Rectal smooth muscle tissue (tissue), 1 donor: ENCODE measurements around the gene PXYLP1.
"Not testable (repeated sequence)": the region's sequence is repeated elsewhere in the genome, so short reads cannot be mapped to it uniquely, and the experiment has no call there.

Experiments used
- H3K27ac ChIP-seq: one replicate; pipeline ENCODE4 v1.7.0; 2013; ENCODE audit warnings: low read depth, low read length, inconsistent platforms
- H3K27me3 ChIP-seq: one replicate; pipeline ENCODE4 v1.7.0; 2013; ENCODE audit warnings: low read length; ENCODE audit not compliant: control insufficient read depth, insufficient read depth
- H3K36me3 ChIP-seq: one replicate; pipeline ENCODE4 v1.7.0; 2013; ENCODE audit warnings: low read length; ENCODE audit not compliant: control insufficient read depth, insufficient read depth
- H3K4me1 ChIP-seq: one replicate; pipeline ENCODE4 v1.7.0; 2013; ENCODE audit warnings: low read length; ENCODE audit not compliant: control insufficient read depth, insufficient read depth
- H3K4me3 ChIP-seq: one replicate; pipeline ENCODE4 v1.7.0; 2013; ENCODE audit warnings: low read length
- H3K9ac ChIP-seq: one replicate; pipeline ENCODE4 v1.7.0; 2013; ENCODE audit warnings: low read length

PXYLP1 gene

GRCh38 chr3:141294848-141295247, 63.2 kb downstream of the PXYLP1 start:
- peak overlapping the region; percentile 43 for H3K4me3 ChIP-seq
- H3K9ac ChIP-seq = no peak overlapping the region
- H3K36me3 ChIP-seq = peaks cover 3% of the 10 kb centered on the region
- H3K27me3 ChIP-seq = no peaks in the 10 kb centered on the region
- H3K27ac ChIP-seq = no peak overlapping the region
- H3K4me1 ChIP-seq = peaks cover 13% of the 10 kb centered on the region

- not testable (repeated sequence) for H3K27ac ChIP-seq, H3K4me1 ChIP-seq, H3K9ac ChIP-seq, H3K36me3 ChIP-seq, H3K4me3 ChIP-seq, H3K27me3 ChIP-seq
These were observed 68.8 kb downstream of the PXYLP1 start for GRCh38 chr3:141300426-141300825.

- no peak overlapping the region for H3K9ac ChIP-seq
- no peak overlapping the region for H3K4me3 ChIP-seq
- H3K36me3 ChIP-seq = no peaks in the 10 kb centered on the region
- no peaks in the 10 kb centered on the region for H3K4me1 ChIP-seq
- no peak overlapping the region for H3K27ac ChIP-seq
- no peaks in the 10 kb centered on the region for H3K27me3 ChIP-seq
These were observed 70.9 kb downstream of the PXYLP1 start for GRCh38 chr3:141302364-141303141.

- H3K4me1 ChIP-seq = no peaks in the 10 kb centered on the region
- no peak overlapping the region for H3K9ac ChIP-seq
- H3K4me3 ChIP-seq = no peak overlapping the region
- no peak overlapping the region for H3K27ac ChIP-seq
- H3K36me3 ChIP-seq = no peaks in the 10 kb centered on the region
- H3K27me3 ChIP-seq = no peaks in the 10 kb centered on the region
These were observed 72.0 kb downstream of the PXYLP1 start for GRCh38 chr3:141303481-141304223.

GRCh38 chr3:141305436-141305835, 73.8 kb downstream of the PXYLP1 start:
- Histone ChIP-seq H3K36me3 (no peaks in the 10 kb centered on the region), H3K9ac (no peak overlapping the region), H3K27me3 (no peaks in the 10 kb centered on the region), H3K4me3 (no peak overlapping the region), H3K27ac (no peak overlapping the region), H3K4me1 (no peaks in the 10 kb centered on the region)

GRCh38 chr3:141306276-141306675, 74.7 kb downstream of the PXYLP1 start:
- Histone ChIP-seq H3K27me3 (no peaks in the 10 kb centered on the region), H3K4me1 (no peaks in the 10 kb centered on the region)

GRCh38 chr3:141306922-141307321, 75.3 kb downstream of the PXYLP1 start:
- H3K36me3 ChIP-seq = no peaks in the 10 kb centered on the region
- no peak overlapping the region for H3K4me3 ChIP-seq
- H3K27me3 ChIP-seq = no peaks in the 10 kb centered on the region
- no peaks in the 10 kb centered on the region for H3K4me1 ChIP-seq
- no peak overlapping the region for H3K9ac ChIP-seq
- no peak overlapping the region for H3K27ac ChIP-seq

More at GRCh38 chr3:141306276-141306675, 74.7 kb downstream of the PXYLP1 start:
- no peak overlapping the region for H3K4me3 ChIP-seq
- no peak overlapping the region for H3K9ac ChIP-seq
- H3K36me3 ChIP-seq = no peaks in the 10 kb centered on the region
- H3K27ac ChIP-seq = no peak overlapping the region

GRCh38 chr3:141307351-141308059, 75.9 kb downstream of the PXYLP1 start:
- H3K4me3 ChIP-seq = no peak overlapping the region
- no peak overlapping the region for H3K9ac ChIP-seq
- H3K27me3 ChIP-seq = no peaks in the 10 kb centered on the region
- H3K36me3 ChIP-seq = no peaks in the 10 kb centered on the region
- H3K27ac ChIP-seq = no peak overlapping the region
- H3K4me1 ChIP-seq = peaks cover 2% of the 10 kb centered on the region

- Histone ChIP-seq H3K27me3 (no peaks in the 10 kb centered on the region), H3K27ac (no peak overlapping the region), H3K4me1 (peaks cover 2% of the 10 kb centered on the region), H3K9ac (no peak overlapping the region), H3K36me3 (no peaks in the 10 kb centered on the region), H3K4me3 (no peak overlapping the region)
These were observed 77.1 kb downstream of the PXYLP1 start for GRCh38 chr3:141308588-141309218.

- Histone ChIP-seq H3K36me3 (no peaks in the 10 kb centered on the region), H3K27me3 (no peaks in the 10 kb centered on the region), H3K27ac (peak overlapping the region; percentile 78), H3K4me1 (peaks cover 2% of the 10 kb centered on the region), H3K9ac (peak overlapping the region; percentile 87), H3K4me3 (peak overlapping the region; percentile 98)
These were observed 79.5 kb downstream of the PXYLP1 start for GRCh38 chr3:141311170-141311495.

GRCh38 chr3:141311496-141312353, 80.1 kb downstream of the PXYLP1 start:
- Histone ChIP-seq H3K27ac (peak overlapping the region; percentile 78), H3K4me1 (peaks cover 2% of the 10 kb centered on the region), H3K27me3 (no peaks in the 10 kb centered on the region), H3K9ac (peak overlapping the region; percentile 87), H3K36me3 (no peaks in the 10 kb centered on the region), H3K4me3 (peak overlapping the region; percentile 98)
